Measurements from ENCODE around the gene DENND11. TPM values are rescaled to one million over a fixed set of nuclear protein-coding genes. Genes with fewer than 3 reads are reported as not detected.

Gene DENND11
- total RNA-seq, 3 donors from 2014 or later (not counting 1 experiment from before 2014, with no cell fraction given) = 28.9 to 57.0 (median 47.6) TPM

DNA sequence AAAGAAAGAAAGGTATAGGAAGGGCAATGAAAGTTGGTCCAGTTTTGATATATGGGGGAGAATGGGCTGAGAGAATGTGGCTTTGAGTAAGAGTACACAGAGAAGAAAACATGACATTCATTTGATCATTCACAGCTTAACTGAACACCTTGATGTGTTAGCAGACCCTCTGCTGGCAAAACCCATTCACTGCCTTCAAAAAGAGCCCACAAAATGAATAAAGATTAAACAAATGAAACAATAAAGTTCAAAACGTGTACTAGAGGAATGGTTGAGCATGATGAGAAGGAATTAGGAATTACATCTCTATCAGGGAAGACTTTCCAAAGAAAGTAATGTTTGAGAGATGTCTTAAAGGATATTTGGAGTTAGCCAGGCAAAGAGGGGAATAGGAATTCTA, 8.3 kb upstream of the DENND11 start:
- Histone ChIP-seq H3K27ac (ENCODE audit: low read length) (no peak overlapping the region), H3K4me3 (ENCODE audit: low read length) (no peak overlapping the region), H3K4me1 (ENCODE audit: control insufficient read depth, insufficient read depth, low read length) (no peaks in the 10 kb centered on the region), H3K9me3 (ENCODE audit: control insufficient read depth, insufficient read depth, low read length) (no peaks in the 10 kb centered on the region), H3K27me3 (ENCODE audit: control insufficient read depth, insufficient read depth, low read length) (no peaks in the 10 kb centered on the region), H3K36me3 (ENCODE audit: control insufficient read depth, insufficient read depth, low read length) (no peaks in the 10 kb centered on the region)
- Mint-ChIP-seq H3K27ac (no peak overlapping the region), H3K4me3 (no peak overlapping the region), H3K36me3 (no peaks in the 10 kb centered on the region), H3K4me1 (peaks cover 14 to 21% of the 10 kb centered on the region in 2 donors), H3K9me3 (no peaks in the 10 kb centered on the region), H3K27me3 (ENCODE audit: low read depth in 2 of 2) (no peaks in the 10 kb centered on the region)
- WGBS (ENCODE audit: insufficient coverage) = 55% methylated on average over 1 of the region's 1 CpG
- no peak for ATAC-seq
- TF ChIP-seq, protein P1, sequence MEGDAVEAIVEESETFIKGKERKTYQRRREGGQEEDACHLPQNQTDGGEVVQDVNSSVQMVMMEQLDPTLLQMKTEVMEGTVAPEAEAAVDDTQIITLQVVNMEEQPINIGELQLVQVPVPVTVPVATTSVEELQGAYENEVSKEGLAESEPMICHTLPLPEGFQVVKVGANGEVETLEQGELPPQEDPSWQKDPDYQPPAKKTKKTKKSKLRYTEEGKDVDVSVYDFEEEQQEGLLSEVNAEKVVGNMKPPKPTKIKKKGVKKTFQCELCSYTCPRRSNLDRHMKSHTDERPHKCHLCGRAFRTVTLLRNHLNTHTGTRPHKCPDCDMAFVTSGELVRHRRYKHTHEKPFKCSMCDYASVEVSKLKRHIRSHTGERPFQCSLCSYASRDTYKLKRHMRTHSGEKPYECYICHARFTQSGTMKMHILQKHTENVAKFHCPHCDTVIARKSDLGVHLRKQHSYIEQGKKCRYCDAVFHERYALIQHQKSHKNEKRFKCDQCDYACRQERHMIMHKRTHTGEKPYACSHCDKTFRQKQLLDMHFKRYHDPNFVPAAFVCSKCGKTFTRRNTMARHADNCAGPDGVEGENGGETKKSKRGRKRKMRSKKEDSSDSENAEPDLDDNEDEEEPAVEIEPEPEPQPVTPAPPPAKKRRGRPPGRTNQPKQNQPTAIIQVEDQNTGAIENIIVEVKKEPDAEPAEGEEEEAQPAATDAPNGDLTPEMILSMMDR (IDR thresholded peaks at IDR 0.05) = no peak
- intact Hi-C loops (cut with micrococcal nuclease) = no loop called here
- peak in 1 of 2 donors; percentile 35 for DNase-seq

DNA sequence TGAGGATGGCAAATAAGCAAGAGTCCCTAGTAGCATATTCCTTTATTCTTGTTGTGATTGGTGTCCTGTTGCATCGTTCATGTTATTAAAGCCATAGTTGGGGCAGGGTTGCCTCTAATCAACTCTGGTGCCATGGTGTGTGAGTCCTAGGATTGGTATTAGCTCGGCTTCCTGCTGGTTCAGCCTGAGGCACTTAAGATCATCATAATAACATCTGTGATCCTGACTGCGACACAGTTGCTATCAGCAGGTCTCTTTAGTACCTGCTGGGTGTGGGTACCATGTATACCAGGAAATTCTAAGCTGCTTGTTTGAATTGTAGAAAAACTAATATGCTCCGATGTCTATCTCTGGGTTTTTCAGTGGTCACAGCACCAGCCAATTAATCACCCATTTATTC, 7.8 kb upstream of the DENND11 start:
- Mint-ChIP-seq H3K36me3 (no peaks in the 10 kb centered on the region), H3K4me1 (peaks cover 14 to 21% of the 10 kb centered on the region in 2 donors), H3K27ac (no peak overlapping the region), H3K9me3 (no peaks in the 10 kb centered on the region), H3K27me3 (ENCODE audit: low read depth in 2 of 2) (no peaks in the 10 kb centered on the region), H3K4me3 (no peak overlapping the region)
- H3K27ac ChIP-seq (ENCODE audit: low read length) = no peak overlapping the region
- H3K27me3 ChIP-seq (ENCODE audit: control insufficient read depth, insufficient read depth, low read length) = no peaks in the 10 kb centered on the region
- WGBS (ENCODE audit: insufficient coverage) = 89% methylated on average over 4 of the region's 4 CpGs
- TF ChIP-seq, protein P1 (IDR thresholded peaks at IDR 0.05) = no peak
- DNase-seq (no peak), ATAC-seq (no peak)
- no peak overlapping the region for H3K4me3 ChIP-seq (ENCODE audit: low read length)
- intact Hi-C loops (cut with micrococcal nuclease) = no loop called here
- H3K9me3 ChIP-seq (ENCODE audit: control insufficient read depth, insufficient read depth, low read length) = no peaks in the 10 kb centered on the region
- no peaks in the 10 kb centered on the region for H3K4me1 ChIP-seq (ENCODE audit: control insufficient read depth, insufficient read depth, low read length)
- no peaks in the 10 kb centered on the region for H3K36me3 ChIP-seq (ENCODE audit: control insufficient read depth, insufficient read depth, low read length)

DNA sequence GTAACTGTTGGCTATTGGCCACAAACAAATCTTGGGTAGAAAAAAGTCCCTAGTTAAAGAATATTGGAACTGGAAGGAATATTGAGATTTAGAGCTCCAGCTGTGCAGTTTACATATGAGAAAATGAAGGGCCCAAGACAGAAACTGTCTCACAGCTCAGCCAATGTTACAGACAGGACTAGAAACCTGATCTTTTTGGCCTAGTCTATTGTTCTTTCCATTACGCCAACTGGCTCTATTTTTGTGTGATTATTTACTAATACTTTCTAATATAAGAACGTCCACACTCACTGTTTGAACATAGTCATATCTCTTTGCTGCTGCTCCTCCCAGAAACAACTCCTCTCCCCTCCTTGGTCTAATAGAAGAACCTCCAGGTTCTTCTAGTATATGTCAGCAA, 7.4 kb upstream of the DENND11 start:
- no peaks in the 10 kb centered on the region for H3K9me3 Mint-ChIP-seq
- no peak overlapping the region for H3K4me3 Mint-ChIP-seq
- Histone ChIP-seq H3K4me3 (ENCODE audit: low read length) (no peak overlapping the region), H3K4me1 (ENCODE audit: control insufficient read depth, insufficient read depth, low read length) (no peaks in the 10 kb centered on the region), H3K27ac (ENCODE audit: low read length) (no peak overlapping the region), H3K27me3 (ENCODE audit: control insufficient read depth, insufficient read depth, low read length) (no peaks in the 10 kb centered on the region), H3K36me3 (ENCODE audit: control insufficient read depth, insufficient read depth, low read length) (no peaks in the 10 kb centered on the region), H3K9me3 (ENCODE audit: control insufficient read depth, insufficient read depth, low read length) (no peaks in the 10 kb centered on the region)
- ATAC-seq = no peak
- H3K36me3 Mint-ChIP-seq = no peaks in the 10 kb centered on the region
- DNase-seq = no peak
- H3K27ac Mint-ChIP-seq = no peak overlapping the region
- WGBS (ENCODE audit: insufficient coverage) = 100% methylated on average over 2 of the region's 2 CpGs
- intact Hi-C loops (cut with micrococcal nuclease) = no loop called here
- H3K27me3 Mint-ChIP-seq (ENCODE audit: low read depth in 2 of 2) = no peaks in the 10 kb centered on the region
- H3K4me1 Mint-ChIP-seq = peaks cover 14 to 21% of the 10 kb centered on the region in 2 donors
- TF ChIP-seq, protein P1 (IDR thresholded peaks at IDR 0.05) = no peak

DNA sequence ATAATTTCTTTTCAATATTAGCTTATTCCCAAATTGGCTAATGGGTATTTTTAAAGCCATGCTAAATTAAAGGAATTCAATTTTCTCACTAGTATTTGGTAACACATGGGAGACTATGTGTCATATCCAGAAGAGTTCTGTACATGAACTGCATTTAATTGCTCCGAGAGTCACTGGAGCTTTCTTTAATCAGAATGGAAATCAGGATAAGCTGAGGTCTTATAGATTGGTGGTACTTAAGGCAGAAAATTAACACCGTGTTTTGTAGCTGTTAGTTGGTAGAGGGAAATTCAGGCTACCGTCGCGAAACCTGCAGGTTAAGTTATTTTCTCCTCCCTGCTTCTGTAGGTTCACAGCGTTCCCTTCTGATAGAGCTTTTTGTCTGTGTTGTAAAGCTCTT, 6.4 kb upstream of the DENND11 start, which contains the start of gene WEE2:
Gene WEE2 (plus strand): TSS at position 3 of the 400 bp plus-strand sequence. CDS start 406 bp downstream, outside the sequence.
- DNase-seq (no peak), ATAC-seq (no peak)
- H3K4me1 Mint-ChIP-seq = peaks cover 14 to 21% of the 10 kb centered on the region in 2 donors
- Histone ChIP-seq H3K27me3 (ENCODE audit: control insufficient read depth, insufficient read depth, low read length) (no peaks in the 10 kb centered on the region), H3K27ac (ENCODE audit: low read length) (no peak within 1 kb of the TSS), H3K36me3 (ENCODE audit: control insufficient read depth, insufficient read depth, low read length) (no peaks in the 10 kb centered on the region), H3K4me1 (ENCODE audit: control insufficient read depth, insufficient read depth, low read length) (no peaks in the 10 kb centered on the region), H3K4me3 (ENCODE audit: low read length) (no peak within 1 kb of the TSS), H3K9me3 (ENCODE audit: control insufficient read depth, insufficient read depth, low read length) (no peaks in the 10 kb centered on the region)
- TF ChIP-seq, protein P1 (IDR thresholded peaks at IDR 0.05) = no peak
- intact Hi-C loops (cut with micrococcal nuclease) = no loop called here
- H3K27ac Mint-ChIP-seq = no peak within 1 kb of the TSS
- over 99% methylated on average over 6 of the region's 6 CpGs for WGBS (ENCODE audit: insufficient coverage)
- no peak within 1 kb of the TSS for H3K4me3 Mint-ChIP-seq
- H3K9me3 Mint-ChIP-seq = no peaks in the 10 kb centered on the region
- no peaks in the 10 kb centered on the region for H3K36me3 Mint-ChIP-seq
- peaks cover 0 to 4% of the 10 kb centered on the region in 2 donors for H3K27me3 Mint-ChIP-seq (ENCODE audit: low read depth in 2 of 2)

Measured in natural killer cell (primary cell).